ENCODE measurements around the gene TOMM5. TPM values are rescaled to one million over a fixed set of nuclear protein-coding genes. Genes with fewer than 3 reads are reported as not detected.

The TOMM5 gene
- total and polyA plus RNA-seq, 9 donors = 47.5 to 106 (median 64.8) TPM

Other genes with a start within 250 kb of the TOMM5 start
- gene GRHPR, start 169.9 kb downstream of the TOMM5 start, total RNA-seq = 100 to 1,000 TPM in 3 of 7 donors, 10 to 100 TPM in 4; 87.5 to 138 (median 91.3) TPM
- 100 to 1,000 TPM in 1 of 2 donors, 10 to 100 TPM in 1; 93.2 to 104 TPM for gene GRHPR, start 169.9 kb downstream of the TOMM5 start, polyA plus RNA-seq
- 10 to 100 TPM; 10.2 to 13.7 (median 11.8) TPM for gene ZBTB5, start 127.1 kb downstream of the TOMM5 start, total RNA-seq
- gene ZBTB5, start 127.1 kb downstream of the TOMM5 start, polyA plus RNA-seq = 10 to 100 TPM in 1 of 2 donors, 1 to 10 TPM in 1; 7.4 to 12.4 TPM
- 10 to 100 TPM; 26.3 to 45.8 (median 38.0) TPM for gene POLR1E, start 106.6 kb downstream of the TOMM5 start, total RNA-seq
- 10 to 100 TPM; 41.8 to 48.9 TPM for gene POLR1E, start 106.6 kb downstream of the TOMM5 start, polyA plus RNA-seq
- gene FBXO10, start 16.2 kb downstream of the TOMM5 start, total RNA-seq = 1 to 10 TPM; 3.0 to 7.2 (median 4.7) TPM
- 1 to 10 TPM; 3.2 to 6.7 TPM for gene FBXO10, start 16.2 kb downstream of the TOMM5 start, polyA plus RNA-seq
- under 1 TPM in 3 of 7 donors, not detected in 4; 0.17 to 0.46 (median 0.26) TPM for gene FRMPD1, start 58.4 kb upstream of the TOMM5 start, total RNA-seq
- gene FRMPD1, start 58.4 kb upstream of the TOMM5 start, polyA plus RNA-seq = under 1 TPM; 0.01 to 0.27 TPM
- gene TRMT10B, start 161.2 kb upstream of the TOMM5 start, total RNA-seq = 10 to 100 TPM in 4 of 7 donors, 1 to 10 TPM in 3; 6.7 to 13.6 (median 12.1) TPM
- gene TRMT10B, start 161.2 kb upstream of the TOMM5 start, polyA plus RNA-seq = 1 to 10 TPM; 9.3 to 9.9 TPM
- gene EXOSC3, start 192.5 kb upstream of the TOMM5 start, total RNA-seq = 10 to 100 TPM; 28.8 to 40.0 (median 35.2) TPM
- gene EXOSC3, start 192.5 kb upstream of the TOMM5 start, polyA plus RNA-seq = 10 to 100 TPM; 21.1 to 21.8 TPM
- gene DCAF10, start 208.2 kb upstream of the TOMM5 start, total RNA-seq = 10 to 100 TPM; 15.9 to 39.8 (median 26.6) TPM
- 10 to 100 TPM in 1 of 2 donors, 1 to 10 TPM in 1; 9.0 to 16.4 TPM for gene DCAF10, start 208.2 kb upstream of the TOMM5 start, polyA plus RNA-seq